ENCODE measurements around the gene UHRF1.

The UHRF1 gene

DNA sequence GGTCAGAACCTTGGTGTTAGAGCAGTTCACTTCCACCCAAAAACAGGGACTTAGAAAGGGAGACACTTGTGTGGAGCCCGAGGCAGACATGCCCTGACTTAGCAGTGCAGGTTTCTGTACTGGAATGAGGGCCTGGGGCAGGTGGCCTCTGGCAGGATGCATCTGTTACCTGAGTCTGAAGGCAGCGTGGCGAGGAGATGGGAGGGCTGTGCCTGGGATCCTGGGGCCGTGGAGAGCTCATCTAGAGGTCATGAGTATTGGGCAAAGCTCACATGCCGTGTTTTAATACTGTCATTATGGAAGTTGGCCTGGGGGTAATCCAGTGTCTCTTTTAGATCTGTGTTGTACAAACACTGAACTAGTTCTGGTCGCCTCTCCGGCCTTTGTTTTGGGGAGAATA lies 81.0 kb downstream of the UHRF1 start:
- H3K4me1 ChIP-seq (ENCODE audit: control insufficient read depth, insufficient read depth, low read length) = no peaks in the 10 kb centered on the region

DNA sequence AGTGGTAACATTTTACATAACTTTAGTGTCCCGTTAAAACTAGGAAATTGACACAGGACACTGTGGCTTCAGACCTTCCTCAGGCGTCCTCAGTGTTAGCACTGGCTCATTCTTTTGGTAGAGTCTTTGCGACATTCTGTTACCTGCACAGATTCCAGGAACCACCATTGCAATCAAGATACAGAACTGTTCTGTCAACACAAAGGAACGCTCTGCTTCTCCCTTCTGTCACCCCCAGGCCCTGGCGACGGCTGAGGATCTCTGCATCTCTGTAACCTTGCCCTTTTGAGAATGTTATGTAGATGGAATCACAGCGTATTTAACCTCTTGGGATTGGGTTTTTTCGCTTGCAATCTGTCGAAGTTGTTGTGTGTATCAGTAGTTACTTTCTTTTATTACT lies 82.2 kb downstream of the UHRF1 start:
- H3K9me3 ChIP-seq (ENCODE audit: control insufficient read depth, low read length) = no peaks in the 10 kb centered on the region
- H3K4me3 ChIP-seq (ENCODE audit: low read length) = no peak overlapping the region
- no peaks in the 10 kb centered on the region for H3K36me3 ChIP-seq (ENCODE audit: control insufficient read depth, insufficient read depth, low read length)
- H3K4me1 ChIP-seq (ENCODE audit: control insufficient read depth, insufficient read depth, low read length) = no peaks in the 10 kb centered on the region
- no peaks in the 10 kb centered on the region for H3K27me3 ChIP-seq (ENCODE audit: control insufficient read depth, insufficient read depth, low read length)
- no peak overlapping the region for H3K9ac ChIP-seq (ENCODE audit: low read length)

More for the DNA sequence above, 81.0 kb downstream of the UHRF1 start:
- H3K27me3 ChIP-seq (ENCODE audit: control insufficient read depth, insufficient read depth, low read length) = no peaks in the 10 kb centered on the region
- no peak overlapping the region for H3K4me3 ChIP-seq (ENCODE audit: low read length)
- no peaks in the 10 kb centered on the region for H3K9me3 ChIP-seq (ENCODE audit: control insufficient read depth, low read length)
- no peak overlapping the region for H3K9ac ChIP-seq (ENCODE audit: low read length)
- no peaks in the 10 kb centered on the region for H3K36me3 ChIP-seq (ENCODE audit: control insufficient read depth, insufficient read depth, low read length)

DNA sequence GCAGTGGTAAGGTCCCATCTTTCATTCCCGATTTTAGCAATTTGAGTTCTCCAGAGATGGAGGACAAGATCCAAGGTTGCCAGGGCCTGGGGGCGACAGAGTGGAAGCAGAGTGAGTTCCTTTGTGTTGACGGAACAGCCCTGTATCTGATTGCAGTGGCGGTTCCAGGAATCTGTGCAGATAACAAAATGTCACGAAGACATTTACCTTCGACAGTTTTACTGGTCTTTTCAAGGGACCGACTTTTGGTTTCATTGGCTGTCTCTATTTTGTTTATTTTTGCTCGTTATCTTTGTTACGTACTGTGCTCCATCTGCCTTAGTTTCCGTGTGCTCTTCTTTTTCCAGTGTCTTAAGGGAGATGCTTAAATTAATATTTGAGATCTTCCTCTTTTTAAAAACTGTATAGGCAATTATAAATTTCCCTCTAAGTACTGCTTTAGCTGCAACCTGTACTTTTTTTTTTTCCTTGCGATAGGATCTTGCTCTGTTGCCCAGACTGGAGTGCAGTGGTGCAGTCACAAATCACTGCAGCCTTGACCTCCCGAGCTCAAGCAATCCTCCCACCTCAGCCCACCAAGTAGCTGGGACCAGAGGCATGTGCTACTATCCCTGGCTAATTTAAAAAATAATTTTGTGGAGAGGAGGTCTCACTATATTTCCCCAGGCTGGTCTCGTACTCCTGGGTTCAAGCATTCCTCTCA lies 82.8 kb downstream of the UHRF1 start:
- H3K4me1 ChIP-seq (ENCODE audit: control insufficient read depth, insufficient read depth, low read length) = no peaks in the 10 kb centered on the region
- no peaks in the 10 kb centered on the region for H3K27me3 ChIP-seq (ENCODE audit: control insufficient read depth, insufficient read depth, low read length)
- H3K9me3 ChIP-seq (ENCODE audit: control insufficient read depth, low read length) = no peaks in the 10 kb centered on the region
- H3K4me3 ChIP-seq (ENCODE audit: low read length) = no peak overlapping the region
- H3K9ac ChIP-seq (ENCODE audit: low read length) = no peak overlapping the region
- no peaks in the 10 kb centered on the region for H3K36me3 ChIP-seq (ENCODE audit: control insufficient read depth, insufficient read depth, low read length)

DNA sequence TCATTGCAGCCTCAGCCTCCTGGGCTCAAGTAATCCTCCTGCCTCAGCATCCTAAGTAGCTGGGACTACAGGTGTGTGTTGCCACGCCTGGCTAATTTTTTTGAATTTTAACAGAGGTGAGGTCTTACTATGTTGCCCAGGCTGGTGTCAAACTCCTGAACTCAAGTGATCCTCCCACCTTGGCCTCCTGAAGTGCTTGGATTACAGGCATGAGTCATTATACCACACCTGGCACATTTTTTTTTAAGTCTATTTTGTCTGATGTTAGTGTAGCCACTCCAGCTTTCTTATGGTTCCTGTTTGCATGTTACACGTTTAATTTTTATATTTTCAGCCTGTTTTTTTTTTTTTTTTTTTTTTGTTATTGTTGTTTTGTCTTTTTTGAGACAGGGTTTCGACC lies 84.4 kb downstream of the UHRF1 start:
- Histone ChIP-seq H3K9me3 (ENCODE audit: control insufficient read depth, low read length) (no peaks in the 10 kb centered on the region), H3K4me1 (ENCODE audit: control insufficient read depth, insufficient read depth, low read length) (no peaks in the 10 kb centered on the region), H3K9ac (ENCODE audit: low read length) (no peak overlapping the region), H3K4me3 (ENCODE audit: low read length) (no peak overlapping the region), H3K27me3 (ENCODE audit: control insufficient read depth, insufficient read depth, low read length) (no peaks in the 10 kb centered on the region), H3K36me3 (ENCODE audit: control insufficient read depth, insufficient read depth, low read length) (no peaks in the 10 kb centered on the region)

DNA sequence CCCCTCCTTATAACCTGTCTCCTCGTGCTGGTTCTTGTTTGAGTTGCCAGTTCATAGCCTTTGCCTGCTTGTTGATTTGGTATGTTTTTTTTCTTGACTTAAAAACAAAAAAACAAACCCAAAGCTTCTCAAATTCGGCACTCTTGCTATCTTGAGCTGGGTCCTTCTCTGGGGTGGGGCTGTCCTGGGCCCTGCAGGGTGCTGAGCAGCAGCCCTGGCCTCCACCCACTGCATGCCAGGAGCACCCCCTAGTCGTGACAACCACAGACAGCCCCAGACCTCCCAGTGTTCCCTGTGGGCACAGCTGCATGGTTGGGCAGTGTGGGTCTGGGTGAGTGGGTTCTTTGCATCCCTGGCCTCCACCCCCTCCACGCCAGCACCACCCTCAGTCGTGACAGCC lies 87.4 kb downstream of the UHRF1 start:
- no peak overlapping the region for H3K4me3 ChIP-seq (ENCODE audit: low read length)
- no peaks in the 10 kb centered on the region for H3K9me3 ChIP-seq (ENCODE audit: control insufficient read depth, low read length)
- no peaks in the 10 kb centered on the region for H3K4me1 ChIP-seq (ENCODE audit: control insufficient read depth, insufficient read depth, low read length)
- H3K36me3 ChIP-seq (ENCODE audit: control insufficient read depth, insufficient read depth, low read length) = no peaks in the 10 kb centered on the region
- no peak overlapping the region for H3K9ac ChIP-seq (ENCODE audit: low read length)
- no peaks in the 10 kb centered on the region for H3K27me3 ChIP-seq (ENCODE audit: control insufficient read depth, insufficient read depth, low read length)

DNA sequence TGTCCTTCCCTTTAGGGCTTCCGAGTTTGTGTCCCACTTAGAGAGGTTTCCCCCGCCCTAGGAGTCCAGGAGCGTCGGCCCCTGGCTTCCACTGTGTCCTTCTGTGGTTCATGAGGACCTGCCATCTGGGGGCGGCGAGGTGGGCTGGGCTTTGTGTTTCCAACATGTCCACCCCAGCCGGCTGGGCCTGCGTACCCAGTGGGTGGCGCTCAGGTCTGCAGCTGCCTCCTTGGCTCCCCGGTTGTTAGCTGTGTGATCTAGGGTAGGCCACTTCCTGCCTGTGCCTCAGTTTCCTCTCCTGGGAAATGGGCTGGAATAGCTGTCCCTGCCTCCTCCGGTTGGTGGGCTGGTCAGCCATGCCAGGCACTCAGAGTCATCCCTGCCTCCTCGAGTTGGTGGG lies 88.0 kb downstream of the UHRF1 start:
- no peak overlapping the region for H3K9ac ChIP-seq (ENCODE audit: low read length)
- H3K4me1 ChIP-seq (ENCODE audit: control insufficient read depth, insufficient read depth, low read length) = no peaks in the 10 kb centered on the region
- H3K36me3 ChIP-seq (ENCODE audit: control insufficient read depth, insufficient read depth, low read length) = no peaks in the 10 kb centered on the region
- no peak overlapping the region for H3K4me3 ChIP-seq (ENCODE audit: low read length)
- H3K9me3 ChIP-seq (ENCODE audit: control insufficient read depth, low read length) = no peaks in the 10 kb centered on the region
- H3K27me3 ChIP-seq (ENCODE audit: control insufficient read depth, insufficient read depth, low read length) = no peaks in the 10 kb centered on the region

DNA sequence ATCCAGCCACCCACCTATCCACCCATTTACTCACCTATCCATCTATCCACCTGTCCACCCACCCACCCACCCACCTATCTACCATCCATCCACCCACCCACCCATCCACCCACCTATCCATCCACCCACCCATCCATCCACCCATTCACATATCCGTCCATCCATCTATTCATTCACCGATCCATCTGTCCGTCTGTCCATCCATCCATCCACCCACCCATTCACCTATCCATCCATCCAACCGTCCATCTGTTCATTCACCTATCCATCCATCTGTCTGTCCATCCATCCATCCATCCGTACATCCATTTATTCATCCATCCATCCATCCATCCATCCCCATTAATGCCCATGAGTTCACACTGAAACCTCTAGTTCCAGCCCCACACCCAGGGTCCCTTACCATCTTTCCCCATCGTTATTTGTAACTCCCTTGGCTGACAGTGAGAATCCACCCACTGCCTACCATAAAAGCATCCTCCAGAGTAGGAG lies 90.9 kb downstream of the UHRF1 start:
- Histone ChIP-seq H3K4me1 (ENCODE audit: control insufficient read depth, insufficient read depth, low read length) (peaks cover 5% of the 10 kb centered on the region), H3K9ac (ENCODE audit: low read length) (no peak overlapping the region), H3K36me3 (ENCODE audit: control insufficient read depth, insufficient read depth, low read length) (no peaks in the 10 kb centered on the region), H3K27me3 (ENCODE audit: control insufficient read depth, insufficient read depth, low read length) (no peaks in the 10 kb centered on the region), H3K4me3 (ENCODE audit: low read length) (no peak overlapping the region), H3K9me3 (ENCODE audit: control insufficient read depth, low read length) (no peaks in the 10 kb centered on the region)

DNA sequence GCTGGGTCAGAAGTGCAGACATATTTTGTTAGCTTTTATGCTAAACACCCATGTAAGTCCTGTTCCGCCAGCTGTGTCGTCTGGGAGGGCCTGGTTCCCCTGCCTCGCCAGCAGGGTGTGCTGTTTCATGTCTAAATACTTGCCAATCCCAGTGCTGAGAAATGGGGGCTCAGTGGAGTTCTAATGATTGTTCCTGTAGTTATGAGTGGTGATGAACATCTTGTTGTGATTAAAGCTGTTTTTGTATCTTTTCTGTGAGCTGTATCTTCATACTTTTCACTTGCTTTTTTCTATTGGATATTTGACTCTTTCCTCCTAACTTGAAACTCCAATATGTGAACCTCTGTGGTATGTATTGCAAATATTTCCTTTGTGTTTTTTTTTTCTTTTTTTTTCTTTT lies 92.3 kb downstream of the UHRF1 start:
- Histone ChIP-seq H3K4me1 (ENCODE audit: control insufficient read depth, insufficient read depth, low read length) (peaks cover 5% of the 10 kb centered on the region), H3K4me3 (ENCODE audit: low read length) (no peak overlapping the region), H3K27me3 (ENCODE audit: control insufficient read depth, insufficient read depth, low read length) (no peaks in the 10 kb centered on the region), H3K9me3 (ENCODE audit: control insufficient read depth, low read length) (no peaks in the 10 kb centered on the region), H3K36me3 (ENCODE audit: control insufficient read depth, insufficient read depth, low read length) (no peaks in the 10 kb centered on the region), H3K9ac (ENCODE audit: low read length) (no peak overlapping the region)

DNA sequence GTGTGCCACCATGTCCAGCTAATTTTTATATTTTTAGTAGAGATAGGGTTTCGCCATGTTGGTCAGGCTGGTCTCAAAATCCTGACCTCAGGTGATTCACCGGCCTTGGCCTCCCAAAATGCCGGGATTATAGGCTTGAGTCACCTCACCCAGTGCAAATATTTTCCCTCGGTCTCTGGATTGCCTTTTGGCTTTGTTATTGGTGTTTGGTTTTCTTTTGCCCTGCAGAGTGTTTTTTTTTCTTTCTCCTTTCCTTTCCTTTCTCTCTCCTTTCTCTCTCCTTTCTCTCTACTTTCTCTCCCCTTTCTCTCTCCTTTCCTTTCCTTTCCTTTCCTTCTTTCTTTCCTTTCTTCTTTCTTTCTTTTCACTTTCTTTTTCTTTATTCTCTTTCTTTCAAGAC lies 92.8 kb downstream of the UHRF1 start:
- H3K9ac ChIP-seq (ENCODE audit: low read length) = no peak overlapping the region
- H3K4me1 ChIP-seq (ENCODE audit: control insufficient read depth, insufficient read depth, low read length) = peaks cover 5% of the 10 kb centered on the region
- no peaks in the 10 kb centered on the region for H3K36me3 ChIP-seq (ENCODE audit: control insufficient read depth, insufficient read depth, low read length)
- no peaks in the 10 kb centered on the region for H3K27me3 ChIP-seq (ENCODE audit: control insufficient read depth, insufficient read depth, low read length)
- H3K9me3 ChIP-seq (ENCODE audit: control insufficient read depth, low read length) = no peaks in the 10 kb centered on the region
- H3K4me3 ChIP-seq (ENCODE audit: low read length) = no peak overlapping the region

DNA sequence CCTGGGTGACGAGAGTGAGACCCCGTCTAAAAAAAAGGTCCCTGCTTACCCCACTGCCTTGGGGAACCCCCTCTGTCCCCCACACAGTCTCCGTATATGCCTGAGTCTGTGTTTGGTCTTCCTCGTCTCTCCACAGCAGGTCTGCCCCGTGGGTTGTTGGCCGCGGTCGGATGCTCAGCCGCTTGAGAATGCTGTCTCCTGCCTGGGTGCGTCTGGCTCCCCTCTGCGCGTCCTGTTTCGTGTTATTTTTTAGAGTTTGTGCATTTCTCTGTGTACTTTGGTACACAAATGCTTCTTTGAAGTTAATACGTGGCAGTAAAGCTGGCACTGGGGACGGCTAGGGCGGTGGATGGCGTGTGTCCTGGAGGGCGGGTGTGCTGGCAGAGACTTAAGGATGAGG lies 94.5 kb downstream of the UHRF1 start:
- Histone ChIP-seq H3K36me3 (ENCODE audit: control insufficient read depth, insufficient read depth, low read length) (no peaks in the 10 kb centered on the region), H3K4me1 (ENCODE audit: control insufficient read depth, insufficient read depth, low read length) (peaks cover 5% of the 10 kb centered on the region)

DNA sequence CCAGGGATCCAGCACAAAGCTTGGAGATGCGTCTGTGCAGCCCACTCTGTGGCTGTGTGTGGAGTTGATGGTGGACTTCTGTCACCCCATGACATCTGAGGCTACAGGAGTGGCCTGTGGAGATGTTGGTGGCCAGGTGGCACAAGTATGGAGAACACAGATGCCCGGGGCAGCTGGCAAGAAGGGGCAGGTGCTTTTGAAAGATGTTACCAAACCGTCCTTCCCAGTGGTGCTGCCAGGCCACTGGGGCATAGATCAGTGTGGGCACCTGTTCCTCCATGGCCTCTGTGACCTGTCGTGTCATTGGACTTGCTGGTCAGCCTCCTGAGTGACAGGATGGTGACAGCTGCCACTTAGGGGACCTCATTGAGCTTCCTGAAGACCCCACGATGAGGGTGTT lies 95.8 kb downstream of the UHRF1 start:
- H3K9me3 ChIP-seq (ENCODE audit: control insufficient read depth, low read length) = no peaks in the 10 kb centered on the region
- H3K9ac ChIP-seq (ENCODE audit: low read length) = no peak overlapping the region
- H3K4me3 ChIP-seq (ENCODE audit: low read length) = no peak overlapping the region
- H3K36me3 ChIP-seq (ENCODE audit: control insufficient read depth, insufficient read depth, low read length) = no peaks in the 10 kb centered on the region
- H3K4me1 ChIP-seq (ENCODE audit: control insufficient read depth, insufficient read depth, low read length) = peaks cover 5% of the 10 kb centered on the region
- H3K27me3 ChIP-seq (ENCODE audit: control insufficient read depth, insufficient read depth, low read length) = no peaks in the 10 kb centered on the region

More for the DNA sequence above, 94.5 kb downstream of the UHRF1 start:
- H3K9me3 ChIP-seq (ENCODE audit: control insufficient read depth, low read length) = no peaks in the 10 kb centered on the region
- H3K27me3 ChIP-seq (ENCODE audit: control insufficient read depth, insufficient read depth, low read length) = no peaks in the 10 kb centered on the region
- H3K4me3 ChIP-seq (ENCODE audit: low read length) = no peak overlapping the region
- no peak overlapping the region for H3K9ac ChIP-seq (ENCODE audit: low read length)

DNA sequence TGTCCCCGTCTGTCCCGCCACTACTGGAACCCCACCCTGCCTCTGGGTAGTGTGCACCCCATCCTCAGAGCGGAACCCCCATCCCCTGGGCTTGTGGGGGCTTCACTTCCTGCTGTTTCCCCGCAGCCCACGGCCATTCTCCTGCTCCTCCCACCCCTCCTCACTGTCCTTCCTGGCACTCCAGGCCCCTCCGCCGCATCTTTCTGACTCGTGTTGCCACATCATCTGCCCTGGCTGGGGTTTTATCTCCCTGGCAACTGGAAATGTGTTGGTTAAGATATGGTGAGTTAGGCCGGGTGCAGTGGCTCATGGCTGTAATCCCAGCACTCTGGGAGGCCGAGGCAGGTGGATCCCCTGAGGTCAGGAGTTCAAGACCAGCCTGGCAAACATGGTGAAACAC lies 96.9 kb downstream of the UHRF1 start:
- Histone ChIP-seq H3K36me3 (ENCODE audit: control insufficient read depth, insufficient read depth, low read length) (no peaks in the 10 kb centered on the region), H3K4me3 (ENCODE audit: low read length) (no peak overlapping the region), H3K27me3 (ENCODE audit: control insufficient read depth, insufficient read depth, low read length) (no peaks in the 10 kb centered on the region), H3K9me3 (ENCODE audit: control insufficient read depth, low read length) (no peaks in the 10 kb centered on the region), H3K9ac (ENCODE audit: low read length) (no peak overlapping the region), H3K4me1 (ENCODE audit: control insufficient read depth, insufficient read depth, low read length) (peaks cover 5% of the 10 kb centered on the region)

DNA sequence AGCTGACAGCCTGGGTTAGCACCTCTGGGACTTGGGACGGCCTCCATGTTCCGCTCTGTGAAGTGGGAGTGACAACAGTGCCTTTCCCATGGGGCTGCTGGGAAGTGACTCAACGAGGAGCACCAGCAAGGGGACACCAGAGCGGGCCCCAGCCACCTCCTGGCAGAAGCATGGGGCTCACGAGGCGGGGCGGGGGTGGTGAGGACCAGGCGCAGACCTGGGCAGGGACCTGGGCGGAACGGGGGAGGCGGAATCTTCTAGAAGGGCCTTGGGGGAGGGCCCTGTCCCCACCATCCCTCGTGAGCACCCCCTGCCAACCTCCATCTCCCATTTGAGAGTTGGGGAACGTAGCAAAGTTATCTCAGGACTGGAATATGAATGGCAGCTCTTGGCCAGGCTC lies 97.5 kb downstream of the UHRF1 start:
- peaks cover 5% of the 10 kb centered on the region for H3K4me1 ChIP-seq (ENCODE audit: control insufficient read depth, insufficient read depth, low read length)
- H3K4me3 ChIP-seq (ENCODE audit: low read length) = no peak overlapping the region
- no peaks in the 10 kb centered on the region for H3K9me3 ChIP-seq (ENCODE audit: control insufficient read depth, low read length)
- H3K36me3 ChIP-seq (ENCODE audit: control insufficient read depth, insufficient read depth, low read length) = no peaks in the 10 kb centered on the region
- H3K9ac ChIP-seq (ENCODE audit: low read length) = no peak overlapping the region
- H3K27me3 ChIP-seq (ENCODE audit: control insufficient read depth, insufficient read depth, low read length) = no peaks in the 10 kb centered on the region

Measured in mucosa of stomach (tissue), 1 donor.